DOHH2 (cell line): ENCODE results near the gene DUOX1.

ENCODE experiments used
- EZH2phosphoT487 ChIP-seq: fragments of 200-600 bp; sonication (generic); IDR thresholded peaks from 2 replicates; pipeline ENCODE4 v1.6.1; 2017; ENCODE audit warnings: borderline replicate concordance, mild to moderate bottlenecking, antibody characterized with exemption, low read length, moderate library complexity, mixed read lengths
- TF ChIP-seq, protein P1 (sequence below): fragments of 200-600 bp; sonication (generic); IDR thresholded peaks from one replicate; pipeline ENCODE4 v1.5.1; 2014; ENCODE audit warnings: antibody characterized with exemption, mild to moderate bottlenecking, low read depth, low read length; ENCODE audit not compliant: poor library complexity, severe bottlenecking

DNA sequence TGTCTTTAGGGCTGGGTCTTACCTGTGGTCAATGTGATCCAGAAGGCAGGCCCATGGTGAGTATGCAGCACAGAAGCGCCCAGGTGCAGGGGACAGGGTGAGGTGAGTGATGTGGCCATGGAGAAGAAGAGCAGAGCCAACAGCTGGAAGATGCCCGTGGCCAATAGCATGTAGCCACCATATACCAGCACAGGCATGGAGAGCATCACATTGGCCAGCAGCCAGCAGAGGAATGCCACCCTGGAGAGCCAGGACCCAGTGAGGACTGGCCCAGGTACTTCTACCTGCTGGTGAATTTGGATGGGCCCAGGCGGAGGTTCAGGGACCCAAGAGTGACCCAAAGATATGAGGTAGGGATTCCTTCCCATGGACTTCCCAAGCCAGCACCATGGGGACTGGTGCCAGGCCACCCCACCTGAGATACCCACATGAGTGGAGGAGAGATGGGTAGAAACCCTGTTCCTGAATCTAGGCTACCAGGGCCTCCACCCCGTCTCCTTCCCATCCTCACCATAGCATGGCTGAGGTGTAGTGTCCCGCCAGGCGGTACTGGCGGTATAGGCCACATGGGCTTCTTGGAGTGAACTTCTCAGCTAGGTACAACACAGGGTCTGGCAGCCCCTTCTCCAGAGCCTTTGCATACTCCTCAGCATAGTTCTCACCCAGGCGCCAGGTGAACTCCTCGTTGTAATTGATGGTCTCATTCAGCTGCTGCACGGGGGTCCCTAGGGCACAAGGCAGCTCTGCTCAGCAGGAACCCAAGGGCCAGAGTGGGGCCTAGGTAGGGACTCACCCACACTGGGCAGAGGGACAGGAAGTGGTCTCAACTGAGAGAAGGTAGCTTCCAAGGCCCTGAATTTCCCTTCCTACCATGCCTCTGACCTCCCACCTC, 9.5 kb upstream of the DUOX1 start:
- TF ChIP-seq, protein P1, sequence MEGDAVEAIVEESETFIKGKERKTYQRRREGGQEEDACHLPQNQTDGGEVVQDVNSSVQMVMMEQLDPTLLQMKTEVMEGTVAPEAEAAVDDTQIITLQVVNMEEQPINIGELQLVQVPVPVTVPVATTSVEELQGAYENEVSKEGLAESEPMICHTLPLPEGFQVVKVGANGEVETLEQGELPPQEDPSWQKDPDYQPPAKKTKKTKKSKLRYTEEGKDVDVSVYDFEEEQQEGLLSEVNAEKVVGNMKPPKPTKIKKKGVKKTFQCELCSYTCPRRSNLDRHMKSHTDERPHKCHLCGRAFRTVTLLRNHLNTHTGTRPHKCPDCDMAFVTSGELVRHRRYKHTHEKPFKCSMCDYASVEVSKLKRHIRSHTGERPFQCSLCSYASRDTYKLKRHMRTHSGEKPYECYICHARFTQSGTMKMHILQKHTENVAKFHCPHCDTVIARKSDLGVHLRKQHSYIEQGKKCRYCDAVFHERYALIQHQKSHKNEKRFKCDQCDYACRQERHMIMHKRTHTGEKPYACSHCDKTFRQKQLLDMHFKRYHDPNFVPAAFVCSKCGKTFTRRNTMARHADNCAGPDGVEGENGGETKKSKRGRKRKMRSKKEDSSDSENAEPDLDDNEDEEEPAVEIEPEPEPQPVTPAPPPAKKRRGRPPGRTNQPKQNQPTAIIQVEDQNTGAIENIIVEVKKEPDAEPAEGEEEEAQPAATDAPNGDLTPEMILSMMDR, result no peak
- no peak for TF ChIP-seq EZH2phosphoT487
